ENCODE results near the gene CHDH. TPM values are rescaled to one million over a fixed set of nuclear protein-coding genes. Genes with fewer than 3 reads are reported as not detected.

The CHDH gene
- total and polyA plus RNA-seq, 3 experiments from 2014 or later = 0.42 to 0.71 TPM; not detected in 1

DNA sequence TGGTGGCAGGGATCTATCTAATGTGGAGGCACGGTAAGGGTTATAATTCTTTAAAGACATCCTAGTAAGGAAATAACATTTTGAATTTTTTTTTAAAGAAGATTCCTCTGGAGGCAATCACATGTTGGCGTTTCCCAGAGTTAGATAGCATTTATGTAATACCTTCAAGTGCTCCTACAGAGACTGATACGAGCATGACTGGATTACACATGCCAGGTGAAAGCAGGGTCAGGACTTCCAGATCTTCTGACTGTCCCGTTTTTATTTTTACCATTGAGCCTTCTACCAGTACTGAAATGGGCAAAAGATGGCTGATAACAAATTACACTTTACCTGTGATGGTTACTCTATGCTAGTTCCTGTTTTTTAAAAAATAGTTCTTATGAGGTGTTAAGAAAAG, 14.0 kb upstream of the CHDH start:
- Mint-ChIP-seq H3K4me1 (no peaks in the 10 kb centered on the region), H3K36me3 (peaks cover 0 to 48% (median 18%) of the 10 kb centered on the region in 3 donors), H3K27me3 (no peaks in the 10 kb centered on the region), H3K27ac (no peak overlapping the region), H3K9me3 (no peaks in the 10 kb centered on the region), H3K4me3 (no peak overlapping the region)
- CTCF ChIA-PET = no interaction called here
- no peaks in the 10 kb centered on the region for H3K4me1 ChIP-seq (ENCODE audit: insufficient read depth, low read length)
- POLR2A ChIA-PET = no interaction called here
- H3K27ac ChIP-seq (ENCODE audit: low read depth, low read length) = no peak overlapping the region
- H3K27me3 ChIP-seq (ENCODE audit: insufficient read depth, low read length, poor library complexity, severe bottlenecking) = no peaks in the 10 kb centered on the region
- peaks cover 9% of the 10 kb centered on the region for H3K36me3 ChIP-seq (ENCODE audit: insufficient read depth, low read length)
- no peaks in the 10 kb centered on the region for H3K9me3 ChIP-seq (ENCODE audit: low read length)
- H3K4me3 ChIP-seq (ENCODE audit: low read length) = no peak overlapping the region
- no peak for DNase-seq

DNA sequence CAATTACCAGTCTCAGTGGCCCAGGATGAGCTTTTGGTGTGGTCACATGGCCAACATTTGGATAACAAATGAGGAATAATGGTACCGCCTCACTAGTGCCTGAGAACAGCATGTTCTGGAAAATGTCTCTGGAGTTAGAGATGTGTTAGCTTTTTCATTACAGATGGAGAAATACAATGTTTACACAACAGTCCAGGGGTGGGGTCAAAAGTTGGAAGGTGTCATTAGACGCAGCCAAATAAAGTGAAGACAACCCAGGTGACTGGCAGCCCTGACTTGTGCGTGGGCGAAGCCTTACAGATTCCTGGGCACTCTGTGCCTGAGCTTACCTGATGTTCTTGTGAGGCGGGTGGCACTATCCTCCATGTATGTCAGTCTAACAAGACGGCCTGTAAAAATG, 13.0 kb upstream of the CHDH start:
- CTCF ChIA-PET = no interaction called here
- no peak overlapping the region for H3K4me3 Mint-ChIP-seq
- Histone ChIP-seq H3K4me1 (ENCODE audit: insufficient read depth, low read length) (no peaks in the 10 kb centered on the region), H3K4me3 (ENCODE audit: low read length) (no peak overlapping the region), H3K9me3 (ENCODE audit: low read length) (no peaks in the 10 kb centered on the region), H3K27me3 (ENCODE audit: insufficient read depth, low read length, poor library complexity, severe bottlenecking) (no peaks in the 10 kb centered on the region), H3K27ac (ENCODE audit: low read depth, low read length) (no peak overlapping the region), H3K36me3 (ENCODE audit: insufficient read depth, low read length) (no peaks in the 10 kb centered on the region)
- no peaks in the 10 kb centered on the region for H3K9me3 Mint-ChIP-seq
- H3K27ac Mint-ChIP-seq = peak overlapping the region in 1 of 8 donors; percentile 26
- H3K4me1 Mint-ChIP-seq = no peaks in the 10 kb centered on the region
- POLR2A ChIA-PET = no interaction called here
- no peak for DNase-seq
- peaks cover 0 to 5% of the 10 kb centered on the region in 2 donors for H3K27me3 Mint-ChIP-seq
- H3K36me3 Mint-ChIP-seq = peaks cover 0 to 39% (median 15%) of the 10 kb centered on the region in 3 donors

DNA sequence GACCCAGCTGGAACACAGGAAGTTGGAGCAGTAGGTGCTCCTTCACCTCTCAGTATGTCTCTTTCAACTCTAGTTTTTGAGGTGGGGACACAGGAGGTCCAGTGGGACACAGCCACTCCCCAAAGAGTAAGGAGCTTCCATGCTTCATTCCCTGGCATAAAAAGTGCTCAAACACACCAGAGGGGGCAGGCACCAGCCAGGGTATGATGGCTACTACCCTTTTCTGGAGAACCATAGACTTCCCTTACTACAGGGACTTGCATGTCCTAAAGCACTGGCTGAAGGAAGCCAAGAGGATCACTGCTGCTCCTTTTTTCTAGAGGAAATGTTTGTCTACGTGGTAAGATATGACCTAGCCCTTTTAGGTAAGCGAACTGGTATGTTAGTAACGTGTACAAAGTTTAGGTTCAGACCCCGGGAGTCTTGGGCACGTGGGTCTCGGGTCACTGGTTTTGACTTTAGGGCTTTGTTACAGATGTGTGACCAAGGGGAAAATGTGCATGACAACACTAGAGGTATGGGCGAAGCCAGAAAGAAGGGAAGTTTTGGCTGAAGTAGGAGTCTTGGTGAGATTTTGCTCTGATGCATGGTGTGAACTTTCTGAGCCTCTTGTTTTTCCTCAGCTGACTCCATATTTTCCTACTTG, 12.0 kb upstream of the CHDH start:
- peaks cover 0 to 7% of the 10 kb centered on the region in 2 donors for H3K27me3 Mint-ChIP-seq
- H3K4me1 ChIP-seq (ENCODE audit: insufficient read depth, low read length) = no peaks in the 10 kb centered on the region
- H3K4me3 ChIP-seq (ENCODE audit: low read length) = no peak overlapping the region
- H3K9me3 ChIP-seq (ENCODE audit: low read length) = no peaks in the 10 kb centered on the region
- peak overlapping the region in 1 of 8 donors; percentile 88 for H3K27ac Mint-ChIP-seq
- no peak overlapping the region for H3K27ac ChIP-seq (ENCODE audit: low read depth, low read length)
- ChIA-PET CTCF (no interaction called here), POLR2A (no interaction called here)
- no peak for DNase-seq
- peaks cover 0 to 32% (median 15%) of the 10 kb centered on the region in 3 donors for H3K36me3 Mint-ChIP-seq
- H3K4me3 Mint-ChIP-seq = no peak overlapping the region
- H3K27me3 ChIP-seq (ENCODE audit: insufficient read depth, low read length, poor library complexity, severe bottlenecking) = no peaks in the 10 kb centered on the region
- no peaks in the 10 kb centered on the region for H3K9me3 Mint-ChIP-seq
- no peaks in the 10 kb centered on the region for H3K36me3 ChIP-seq (ENCODE audit: insufficient read depth, low read length)
- no peaks in the 10 kb centered on the region for H3K4me1 Mint-ChIP-seq

DNA sequence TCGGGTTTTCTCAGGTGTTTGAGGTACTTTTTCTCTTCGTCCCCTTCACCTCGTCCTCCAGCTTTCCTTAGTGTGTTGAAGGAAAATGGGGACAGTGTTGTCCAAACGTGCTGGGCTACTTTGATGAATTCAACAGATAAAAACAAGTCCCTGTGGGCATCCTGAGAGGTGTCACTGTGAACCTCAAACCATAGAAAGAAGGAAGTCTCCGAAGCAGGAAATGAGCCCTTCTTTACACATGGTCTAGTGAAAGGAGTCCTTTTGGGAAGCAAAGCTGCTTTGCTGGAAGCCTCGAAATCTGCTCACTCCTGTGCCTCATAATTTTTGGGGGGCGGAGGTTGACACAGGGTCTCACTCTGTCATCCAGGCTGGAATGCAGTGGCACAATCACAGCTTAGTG, 10.7 kb upstream of the CHDH start:
- no peak overlapping the region for H3K4me3 Mint-ChIP-seq
- ChIA-PET POLR2A (no interaction called here), CTCF (no interaction called here)

DNA sequence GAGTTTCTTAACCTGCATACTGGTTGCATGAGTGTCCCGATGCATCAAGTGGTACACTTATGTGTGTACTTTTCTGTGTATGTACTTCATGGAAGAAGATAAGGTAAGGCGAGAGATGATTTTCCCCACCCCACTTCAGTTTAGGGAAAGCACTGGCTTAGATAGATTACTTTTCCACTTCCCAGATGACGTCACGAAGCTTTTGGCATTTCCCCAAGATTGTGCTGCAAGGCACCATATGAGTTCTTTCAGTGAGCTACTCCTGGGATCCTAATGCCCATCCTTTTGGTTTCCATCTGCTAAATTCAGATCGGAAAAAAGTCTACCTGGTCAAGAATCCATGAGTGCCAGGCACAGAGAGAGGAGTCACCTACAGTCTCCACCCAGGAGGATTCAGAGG, 4.7 kb upstream of the CHDH start:
- H3K4me3 ChIP-seq (ENCODE audit: low read length) = no peak overlapping the region
- no peaks in the 10 kb centered on the region for H3K9me3 ChIP-seq (ENCODE audit: low read length)
- H3K27ac ChIP-seq (ENCODE audit: low read depth, low read length) = no peak overlapping the region
- no peak for DNase-seq
- H3K27ac Mint-ChIP-seq = no peak overlapping the region
- H3K36me3 ChIP-seq (ENCODE audit: insufficient read depth, low read length) = no peaks in the 10 kb centered on the region
- ChIA-PET POLR2A (no interaction called here), CTCF (no interaction called here)
- H3K4me3 Mint-ChIP-seq = no peak overlapping the region
- no peaks in the 10 kb centered on the region for H3K4me1 ChIP-seq (ENCODE audit: insufficient read depth, low read length)
- H3K27me3 Mint-ChIP-seq = peaks cover 13 to 47% of the 10 kb centered on the region in 2 donors
- peaks cover 7 to 8% (median 8%) of the 10 kb centered on the region in 3 donors for H3K4me1 Mint-ChIP-seq
- H3K36me3 Mint-ChIP-seq = no peaks in the 10 kb centered on the region
- no peaks in the 10 kb centered on the region for H3K9me3 Mint-ChIP-seq
- H3K27me3 ChIP-seq (ENCODE audit: insufficient read depth, low read length, poor library complexity, severe bottlenecking) = no peaks in the 10 kb centered on the region

More for the DNA sequence above, 10.7 kb upstream of the CHDH start:
- Mint-ChIP-seq H3K36me3 (peaks cover 0 to 19% (median 10%) of the 10 kb centered on the region in 3 donors), H3K9me3 (no peaks in the 10 kb centered on the region), H3K27ac (peak overlapping the region in 1 of 8 donors; percentile 57), H3K27me3 (peaks cover 2 to 7% of the 10 kb centered on the region in 2 donors), H3K4me1 (no peaks in the 10 kb centered on the region)
- Histone ChIP-seq H3K4me3 (ENCODE audit: low read length) (no peak overlapping the region), H3K9me3 (ENCODE audit: low read length) (no peaks in the 10 kb centered on the region), H3K27me3 (ENCODE audit: insufficient read depth, low read length, poor library complexity, severe bottlenecking) (no peaks in the 10 kb centered on the region), H3K27ac (ENCODE audit: low read depth, low read length) (no peak overlapping the region), H3K36me3 (ENCODE audit: insufficient read depth, low read length) (no peaks in the 10 kb centered on the region), H3K4me1 (ENCODE audit: insufficient read depth, low read length) (no peaks in the 10 kb centered on the region)
- DNase-seq = no peak

DNA sequence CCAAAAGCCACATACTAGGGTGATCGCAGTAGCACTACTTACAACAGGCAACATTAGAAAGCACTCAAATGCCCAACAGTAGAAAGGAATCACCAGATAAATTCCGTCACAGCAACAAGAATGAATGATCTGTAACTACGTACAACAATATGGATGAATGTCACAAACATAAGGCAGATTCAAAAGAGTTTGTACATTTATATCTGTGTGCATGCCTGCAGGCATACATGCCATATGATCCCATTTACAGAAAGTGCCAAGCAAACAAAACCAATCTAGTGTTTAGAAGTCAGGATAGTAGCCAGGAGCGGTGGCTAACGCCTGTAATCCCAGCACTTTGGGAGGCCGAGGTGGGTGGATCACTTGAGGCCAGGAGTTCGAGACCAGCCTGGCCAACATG, 3.7 kb upstream of the CHDH start:
- Mint-ChIP-seq H3K4me3 (no peak overlapping the region), H3K27me3 (peaks cover 20 to 53% of the 10 kb centered on the region in 2 donors), H3K27ac (no peak overlapping the region), H3K36me3 (no peaks in the 10 kb centered on the region), H3K4me1 (peaks cover 8 to 14% (median 9%) of the 10 kb centered on the region in 3 donors), H3K9me3 (no peaks in the 10 kb centered on the region)
- H3K36me3 ChIP-seq (ENCODE audit: insufficient read depth, low read length) = no peaks in the 10 kb centered on the region
- ChIA-PET POLR2A (no interaction called here), CTCF (no interaction called here)
- no peak for DNase-seq
- no peak overlapping the region for H3K4me3 ChIP-seq (ENCODE audit: low read length)
- H3K4me1 ChIP-seq (ENCODE audit: insufficient read depth, low read length) = no peaks in the 10 kb centered on the region
- no peaks in the 10 kb centered on the region for H3K9me3 ChIP-seq (ENCODE audit: low read length)
- H3K27ac ChIP-seq (ENCODE audit: low read depth, low read length) = no peak overlapping the region
- H3K27me3 ChIP-seq (ENCODE audit: insufficient read depth, low read length, poor library complexity, severe bottlenecking) = peaks cover 7% of the 10 kb centered on the region

DNA sequence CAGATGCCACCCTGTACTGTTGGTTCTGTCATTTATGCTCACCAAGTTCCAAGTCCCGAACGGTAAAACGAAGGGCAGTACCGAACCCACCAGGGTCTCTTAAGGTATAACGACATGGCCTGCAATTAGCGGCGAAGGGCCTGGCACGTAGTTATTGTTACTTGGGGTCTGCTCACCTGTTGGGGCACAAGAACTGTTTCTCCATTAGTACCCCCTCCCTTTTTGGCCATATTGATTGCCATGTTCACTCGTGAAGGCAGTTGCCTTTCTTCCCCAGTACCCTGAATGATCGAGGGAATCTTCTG, 584 bp upstream of the CHDH start:
- H3K4me1 ChIP-seq (ENCODE audit: insufficient read depth, low read length) = no peaks in the 10 kb centered on the region
- H3K36me3 ChIP-seq (ENCODE audit: insufficient read depth, low read length) = no peaks in the 10 kb centered on the region
- POLR2A ChIA-PET = no interaction called here
- H3K27ac ChIP-seq (ENCODE audit: low read depth, low read length) = no peak overlapping the region
- Mint-ChIP-seq H3K9me3 (no peaks in the 10 kb centered on the region), H3K4me3 (peak overlapping the region; percentile 36 to 68 (median 54)), H3K36me3 (no peaks in the 10 kb centered on the region), H3K4me1 (peaks cover 8 to 17% (median 9%) of the 10 kb centered on the region in 3 donors), H3K27ac (no peak overlapping the region), H3K27me3 (peaks cover 34 to 73% of the 10 kb centered on the region in 2 donors)
- no peaks in the 10 kb centered on the region for H3K9me3 ChIP-seq (ENCODE audit: low read length)
- no peak for DNase-seq
- CTCF ChIA-PET = no interaction called here
- H3K27me3 ChIP-seq (ENCODE audit: insufficient read depth, low read length, poor library complexity, severe bottlenecking) = peaks cover 14% of the 10 kb centered on the region
- H3K4me3 ChIP-seq (ENCODE audit: low read length) = no peak overlapping the region

DNA sequence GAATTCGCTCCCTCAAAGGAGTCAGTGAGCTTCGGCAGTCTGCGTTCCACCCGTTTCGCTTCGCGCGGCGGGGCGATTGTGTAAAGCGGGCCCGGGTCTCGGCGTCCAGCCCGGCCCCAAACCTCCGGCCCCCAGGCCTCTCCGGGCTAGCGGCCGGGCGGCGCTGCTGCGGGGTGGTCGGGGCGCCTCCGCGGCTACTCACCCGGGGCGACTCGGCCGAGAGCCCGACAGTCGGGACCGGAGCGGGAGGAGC, 412 bp downstream of the CHDH start:
- DNase-seq = no peak
- H3K9me3 ChIP-seq (ENCODE audit: low read length) = no peaks in the 10 kb centered on the region
- Mint-ChIP-seq H3K27ac (no peak overlapping the region), H3K4me3 (peak overlapping the region in 3 of 7 donors; percentile 31 to 66 (median 35)), H3K27me3 (peaks cover 31 to 63% of the 10 kb centered on the region in 2 donors), H3K4me1 (peaks cover 8 to 17% (median 9%) of the 10 kb centered on the region in 3 donors), H3K9me3 (no peaks in the 10 kb centered on the region), H3K36me3 (no peaks in the 10 kb centered on the region)
- no peak overlapping the region for H3K27ac ChIP-seq (ENCODE audit: low read depth, low read length)
- H3K4me3 ChIP-seq (ENCODE audit: low read length) = no peak overlapping the region
- no peaks in the 10 kb centered on the region for H3K36me3 ChIP-seq (ENCODE audit: insufficient read depth, low read length)
- no peaks in the 10 kb centered on the region for H3K4me1 ChIP-seq (ENCODE audit: insufficient read depth, low read length)
- H3K27me3 ChIP-seq (ENCODE audit: insufficient read depth, low read length, poor library complexity, severe bottlenecking) = peaks cover 14% of the 10 kb centered on the region
- ChIA-PET CTCF (no interaction called here), POLR2A (no interaction called here)

Measured in CD8-positive, alpha-beta memory T cell (primary cell).